GM12873 (cell line): ENCODE results near the gene MAMDC2.

Experiments
- CTCF ChIP-seq: IDR thresholded peaks from 2 replicates; pipeline ENCODE4 v1.5.1; 2012; ENCODE audit warnings: low read depth, mild to moderate bottlenecking, moderate library complexity, low read length, control low read depth; ENCODE audit not compliant: insufficient read depth; ENCODE audit errors: missing control alignments

MAMDC2 gene

GRCh38 chr9:70036641-70037040 lies 7.0 kb upstream of the MAMDC2 start:
- TF ChIP-seq CTCF, result no peak

GRCh38 chr9:70040376-70040903 lies 3.2 kb upstream of the MAMDC2 start:
- TF ChIP-seq CTCF, result no peak

GRCh38 chr9:70042461-70043215 lies 1.0 kb upstream of the MAMDC2 start:
- TF ChIP-seq CTCF, result no peak

GRCh38 chr9:70043285-70043684 lies 363 bp upstream of the MAMDC2 start:
- no peak for TF ChIP-seq CTCF

GRCh38 chr9:70044490-70045307 lies 1.1 kb downstream of the MAMDC2 start:
- no peak for TF ChIP-seq CTCF

- no peak for TF ChIP-seq CTCF
These were observed 1.8 kb downstream of the MAMDC2 start for GRCh38 chr9:70045452-70045851.
